ENCODE measurements around the gene IP6K2. TPM values are rescaled to one million over a fixed set of nuclear protein-coding genes. Genes with fewer than 3 reads are reported as not detected.
A peak's percentile ranks its signal among the peaks of the same experiment; 100 is the strongest.
"Not testable (repeated sequence)": the region's sequence is repeated elsewhere in the genome, so short reads cannot be mapped to it uniquely, and the experiment has no call there.

The IP6K2 gene
- total RNA-seq, 2 donors from 2014 or later, result 93.7 to 116 TPM

DNA sequence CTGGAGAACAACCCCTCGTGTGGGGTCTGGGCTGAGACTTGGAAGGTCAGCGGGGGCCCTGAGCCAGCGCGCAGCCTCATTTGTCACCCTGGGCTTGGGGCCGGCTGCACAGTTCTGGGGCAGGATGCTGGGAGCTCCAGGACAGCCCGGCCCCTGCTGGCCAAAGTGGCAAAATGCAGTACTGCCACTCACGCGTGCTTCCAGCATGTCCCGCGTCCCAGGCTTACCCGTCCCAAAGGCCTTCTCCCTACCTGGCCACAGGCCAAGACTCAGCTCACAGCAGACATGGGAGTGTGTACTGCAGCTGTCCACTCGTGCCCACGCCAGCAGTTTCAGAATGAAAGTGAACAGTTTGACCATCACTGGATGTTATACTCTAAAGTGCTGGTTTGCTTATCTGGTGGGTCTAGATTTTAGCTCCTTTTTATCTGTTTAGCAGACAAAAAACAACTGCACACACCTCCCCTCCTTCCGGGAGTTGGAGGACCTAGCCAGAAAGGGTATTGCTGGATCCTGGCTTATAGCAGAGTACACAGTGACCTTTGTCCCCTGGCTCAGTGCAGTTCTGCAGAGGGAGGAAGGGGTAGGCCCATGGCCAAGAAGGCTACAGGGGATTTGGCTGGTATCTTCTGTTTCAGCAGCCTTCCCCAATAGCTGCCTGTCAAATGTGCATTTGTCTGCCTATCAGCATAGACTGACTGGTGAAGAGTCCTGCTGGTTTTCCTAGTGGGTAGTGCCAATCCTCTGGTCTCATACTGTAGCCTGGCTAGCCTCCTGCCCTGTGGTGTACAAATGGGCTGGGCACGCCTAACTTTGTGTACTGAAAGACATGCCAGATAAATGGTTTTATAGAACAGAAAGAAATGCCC is 23.2 kb upstream of the IP6K2 start:
- Mint-ChIP-seq H3K4me3 (no peak overlapping the region), H3K4me1 (peaks cover 5% of the 10 kb centered on the region), H3K36me3 (ENCODE audit: low read depth) (no peaks in the 10 kb centered on the region), H3K27me3 (no peaks in the 10 kb centered on the region), H3K27ac (no peak overlapping the region)
- no peaks in the 10 kb centered on the region for H3K9me3 ChIP-seq (ENCODE audit: control insufficient read depth, low read length, poor library complexity, severe bottlenecking)
- ATAC-seq (peak; percentile 92), DNase-seq (peak; percentile 24 to 40 (median 29))

- Mint-ChIP-seq H3K27ac (no peak overlapping the region), H3K27me3 (no peaks in the 10 kb centered on the region), H3K4me1 (peaks cover 5% of the 10 kb centered on the region), H3K36me3 (ENCODE audit: low read depth) (no peaks in the 10 kb centered on the region), H3K4me3 (no peak overlapping the region)
- H3K9me3 ChIP-seq (ENCODE audit: control insufficient read depth, low read length, poor library complexity, severe bottlenecking), result no peaks in the 10 kb centered on the region
- no peak for DNase-seq
- peak; percentile 37 for ATAC-seq
Measured at GRCh38 chr3:48739617-48739954, 22.6 kb upstream of the IP6K2 start.

DNA sequence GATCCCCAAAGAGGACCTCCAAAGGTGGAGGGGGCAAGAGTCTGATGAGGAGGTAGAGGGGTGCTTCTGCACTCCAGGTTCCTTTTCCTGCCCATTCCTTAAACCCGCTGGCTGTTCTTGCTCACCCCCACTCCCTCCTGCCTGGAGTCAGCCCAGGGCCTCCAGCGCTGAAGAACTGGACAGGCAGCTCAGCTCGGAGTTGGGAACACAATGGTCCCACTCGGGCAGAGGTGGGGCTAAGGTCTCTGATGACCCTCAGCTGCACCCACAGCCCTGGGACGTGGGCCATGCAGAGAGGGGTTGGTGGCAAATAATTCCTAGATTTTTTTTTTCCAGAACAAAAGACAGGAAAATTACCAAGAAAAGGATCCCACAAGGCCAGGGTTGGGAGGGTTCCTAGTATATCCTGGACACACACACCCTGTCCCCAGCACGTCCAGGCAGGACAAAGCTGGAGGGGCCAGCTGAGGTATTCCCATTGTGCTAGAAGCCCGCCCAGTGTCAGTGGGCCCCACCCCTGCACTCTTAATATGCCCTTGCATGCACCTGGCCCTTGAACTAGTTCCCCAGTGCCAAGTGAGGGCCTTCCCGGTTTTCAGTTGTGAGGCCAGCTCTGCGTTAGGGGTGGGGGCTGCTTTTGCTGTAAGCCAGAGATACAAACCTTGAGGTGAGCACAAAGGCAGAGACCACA is 22.1 kb upstream of the IP6K2 start:
- Mint-ChIP-seq H3K27me3 (no peaks in the 10 kb centered on the region), H3K4me1 (peaks cover 5% of the 10 kb centered on the region), H3K36me3 (ENCODE audit: low read depth) (no peaks in the 10 kb centered on the region), H3K27ac (peak overlapping the region; percentile 72), H3K4me3 (no peak overlapping the region)
- DNase-seq (no peak), ATAC-seq (no peak)
- no peaks in the 10 kb centered on the region for H3K9me3 ChIP-seq (ENCODE audit: control insufficient read depth, low read length, poor library complexity, severe bottlenecking)

DNA sequence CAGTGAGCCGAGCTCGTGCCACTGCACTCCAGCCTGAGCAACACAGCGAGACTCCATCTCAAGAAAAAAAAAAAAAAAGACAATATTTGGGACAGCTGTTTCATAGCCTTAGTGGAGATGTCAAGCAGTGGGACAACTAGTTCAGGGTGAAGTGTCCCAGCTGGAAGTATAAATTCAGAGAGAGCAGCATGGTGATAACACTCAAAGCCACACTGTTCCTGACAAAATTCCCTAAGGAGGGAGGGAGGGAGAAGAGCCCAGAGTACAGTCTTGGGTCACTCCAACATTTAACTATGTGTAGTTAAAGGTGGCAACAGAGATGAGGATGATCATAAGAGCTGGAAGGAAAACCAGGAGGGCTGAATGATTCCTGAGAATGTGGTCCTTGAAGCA is 21.1 kb upstream of the IP6K2 start:
- ATAC-seq (no peak), DNase-seq (no peak)
- H3K9me3 ChIP-seq (ENCODE audit: control insufficient read depth, low read length, poor library complexity, severe bottlenecking), result no peaks in the 10 kb centered on the region
- peaks cover 5% of the 10 kb centered on the region for H3K4me1 Mint-ChIP-seq
- H3K4me3 Mint-ChIP-seq, result no peak overlapping the region
- H3K27ac Mint-ChIP-seq, result peak overlapping the region; percentile 72
- H3K27me3 Mint-ChIP-seq, result no peaks in the 10 kb centered on the region
- H3K36me3 Mint-ChIP-seq (ENCODE audit: low read depth), result no peaks in the 10 kb centered on the region

- peak overlapping the region; percentile 32 for H3K27ac Mint-ChIP-seq
- H3K27me3 Mint-ChIP-seq; ATAC-seq; DNase-seq; H3K9me3 ChIP-seq (ENCODE audit: control insufficient read depth, low read length, poor library complexity, severe bottlenecking); H3K4me3 Mint-ChIP-seq; H3K36me3 Mint-ChIP-seq (ENCODE audit: low read depth); H3K4me1 Mint-ChIP-seq: not testable (repeated sequence)
Measured at GRCh38 chr3:48735075-48735767, 18.2 kb upstream of the IP6K2 start.

DNA sequence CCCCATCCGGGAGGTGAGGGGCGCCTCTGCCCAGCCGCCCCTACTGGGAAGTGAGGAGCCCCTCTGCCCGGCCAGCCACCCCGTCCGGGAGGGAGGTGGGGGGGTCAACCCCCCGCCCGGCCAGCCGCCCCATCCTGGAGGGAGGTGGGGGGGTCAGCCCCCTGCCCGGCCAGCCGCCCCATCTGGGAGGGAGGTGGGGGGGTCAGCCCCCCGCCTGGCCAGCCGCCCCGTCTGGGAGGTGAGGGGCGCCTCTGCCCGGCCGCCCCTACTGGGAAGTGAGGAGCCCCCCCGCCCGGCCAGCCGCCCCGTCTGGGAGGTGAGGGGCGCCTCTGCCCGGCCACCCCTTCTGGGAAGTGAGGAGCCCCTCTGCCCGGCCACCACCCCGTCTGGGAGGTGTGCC is 17.5 kb upstream of the IP6K2 start:
- not testable (repeated sequence) for H3K9me3 ChIP-seq (ENCODE audit: control insufficient read depth, low read length, poor library complexity, severe bottlenecking); H3K36me3 Mint-ChIP-seq (ENCODE audit: low read depth); DNase-seq; H3K27me3 Mint-ChIP-seq; ATAC-seq; H3K27ac Mint-ChIP-seq; H3K4me1 Mint-ChIP-seq; H3K4me3 Mint-ChIP-seq

DNA sequence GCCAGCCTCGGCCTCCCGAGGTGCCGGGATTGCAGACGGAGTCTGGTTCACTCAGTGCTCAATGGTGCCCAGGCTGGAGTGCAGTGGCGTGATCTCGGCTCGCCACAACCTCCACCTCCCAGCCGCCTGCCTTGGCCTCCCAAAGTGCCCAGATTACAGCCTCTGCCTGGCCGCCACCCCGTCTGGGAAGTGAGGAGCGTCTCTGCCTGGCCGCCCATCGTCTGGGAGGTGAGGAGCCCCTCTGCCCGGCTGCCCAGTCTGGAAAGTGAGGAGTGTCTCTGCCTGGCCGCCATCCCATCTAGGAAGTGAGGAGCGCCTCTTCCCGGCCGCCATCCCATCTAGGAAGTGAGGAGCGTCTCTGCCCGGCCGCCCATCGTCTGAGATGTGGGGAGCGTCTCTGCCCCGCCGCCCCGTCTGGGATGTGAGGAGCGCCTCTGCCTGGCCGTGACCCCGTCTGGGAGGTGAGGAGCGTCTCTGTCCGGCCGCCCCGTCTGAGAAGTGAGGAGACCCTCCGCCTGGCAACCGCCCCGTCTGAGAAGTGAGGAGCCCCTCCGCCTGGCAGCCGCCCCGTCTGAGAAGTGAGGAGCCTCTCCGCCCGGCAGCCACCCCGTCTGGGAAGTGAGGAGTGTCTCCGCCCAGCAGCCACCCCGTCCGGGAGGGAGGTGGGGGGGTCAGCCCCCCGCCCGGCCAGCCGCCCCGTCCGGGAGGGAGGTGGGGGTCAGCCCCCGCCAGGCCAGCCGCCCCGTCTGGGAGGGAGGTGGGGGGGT is 16.9 kb upstream of the IP6K2 start:
- ATAC-seq; H3K4me1 Mint-ChIP-seq; H3K9me3 ChIP-seq (ENCODE audit: control insufficient read depth, low read length, poor library complexity, severe bottlenecking); H3K27ac Mint-ChIP-seq; H3K36me3 Mint-ChIP-seq (ENCODE audit: low read depth); DNase-seq; H3K27me3 Mint-ChIP-seq; H3K4me3 Mint-ChIP-seq: not testable (repeated sequence)

GRCh38 chr3:48727511-48727910 is 10.5 kb upstream of the IP6K2 start:
- Mint-ChIP-seq H3K4me3 (no peak overlapping the region), H3K27me3 (no peaks in the 10 kb centered on the region)

GRCh38 chr3:48725185-48725855 is 8.3 kb upstream of the IP6K2 start:
- not testable (repeated sequence) for H3K36me3 Mint-ChIP-seq (ENCODE audit: low read depth); H3K4me3 Mint-ChIP-seq; H3K9me3 ChIP-seq (ENCODE audit: control insufficient read depth, low read length, poor library complexity, severe bottlenecking); H3K4me1 Mint-ChIP-seq; DNase-seq; H3K27ac Mint-ChIP-seq; H3K27me3 Mint-ChIP-seq; ATAC-seq

More at GRCh38 chr3:48727511-48727910, 10.5 kb upstream of the IP6K2 start:
- Mint-ChIP-seq H3K27ac (no peak overlapping the region), H3K4me1 (peaks cover 3% of the 10 kb centered on the region), H3K36me3 (ENCODE audit: low read depth) (peaks cover 3% of the 10 kb centered on the region)
- H3K9me3 ChIP-seq (ENCODE audit: control insufficient read depth, low read length, poor library complexity, severe bottlenecking), result no peaks in the 10 kb centered on the region
- no peak for DNase-seq
- ATAC-seq, result no peak

- Mint-ChIP-seq H3K4me1 (peaks cover 6% of the 10 kb centered on the region), H3K27ac (no peak overlapping the region), H3K27me3 (peaks cover 10% of the 10 kb centered on the region), H3K4me3 (no peak overlapping the region), H3K36me3 (ENCODE audit: low read depth) (peaks cover 5% of the 10 kb centered on the region)
- ATAC-seq, result no peak
- DNase-seq, result no peak
- H3K9me3 ChIP-seq (ENCODE audit: control insufficient read depth, low read length, poor library complexity, severe bottlenecking), result no peaks in the 10 kb centered on the region
Measured at GRCh38 chr3:48723725-48724124, 6.7 kb upstream of the IP6K2 start.

DNA sequence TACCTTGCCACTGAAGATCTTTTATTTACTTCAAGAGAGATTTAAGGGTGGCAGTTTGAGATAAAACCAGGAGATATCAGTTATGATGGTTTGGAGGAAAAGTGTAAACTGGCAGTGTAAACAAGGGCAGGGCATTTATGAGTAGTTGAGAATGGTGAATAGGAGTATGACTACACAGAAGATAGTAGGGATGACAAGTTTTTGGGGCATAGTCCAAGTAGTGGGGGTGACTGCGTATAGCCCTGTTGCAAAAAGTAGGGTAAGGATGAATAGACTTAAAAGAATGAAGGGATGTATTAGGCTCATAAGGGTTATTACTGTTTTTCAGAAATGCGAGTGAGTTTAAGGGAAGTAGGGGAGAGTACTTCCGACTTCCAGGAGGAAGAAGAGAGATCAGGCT is 6.3 kb upstream of the IP6K2 start:
- not testable (repeated sequence) for H3K4me1 Mint-ChIP-seq; H3K27ac Mint-ChIP-seq; H3K4me3 Mint-ChIP-seq; ATAC-seq; H3K9me3 ChIP-seq (ENCODE audit: control insufficient read depth, low read length, poor library complexity, severe bottlenecking); H3K36me3 Mint-ChIP-seq (ENCODE audit: low read depth); DNase-seq
- H3K27me3 Mint-ChIP-seq, result peaks cover 10% of the 10 kb centered on the region

DNA sequence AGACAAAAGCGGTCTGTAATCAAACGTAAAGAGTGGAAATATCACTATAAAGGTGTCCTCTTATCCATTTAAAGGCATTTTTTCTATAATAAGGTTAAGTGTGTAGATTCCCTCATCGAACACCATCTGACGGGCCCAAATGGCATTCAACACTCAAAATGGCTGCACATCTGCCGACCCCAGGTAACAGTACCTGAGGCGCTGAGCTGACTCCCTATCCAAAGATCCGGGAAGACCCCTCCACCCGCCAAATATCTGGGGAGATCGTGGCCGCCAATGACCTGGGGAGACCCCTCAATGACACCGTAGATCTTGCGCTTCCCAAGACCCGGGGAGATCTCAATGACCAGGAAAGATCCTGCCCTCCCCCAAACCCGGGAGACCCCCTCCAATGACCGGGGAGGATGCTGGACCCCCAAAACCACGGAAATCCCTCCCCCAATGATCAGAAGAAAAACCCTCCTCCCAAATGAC is 476 bp downstream of the IP6K2 start:
- H3K36me3 Mint-ChIP-seq (ENCODE audit: low read depth), result peaks cover 7% of the 10 kb centered on the region
- peak overlapping the region; percentile 98 for H3K4me3 Mint-ChIP-seq
- ATAC-seq (peak; percentile 28), DNase-seq (peak in 1 of 3 donors; percentile 14)
- peaks cover 10% of the 10 kb centered on the region for H3K27me3 Mint-ChIP-seq
- peak overlapping the region; percentile 99 for H3K27ac Mint-ChIP-seq
- H3K9me3 ChIP-seq (ENCODE audit: control insufficient read depth, low read length, poor library complexity, severe bottlenecking), result no peaks in the 10 kb centered on the region
- H3K4me1 Mint-ChIP-seq, result peaks cover 41% of the 10 kb centered on the region
